ENCODE measurements around the gene PACRG. TPM values are rescaled to one million over a fixed set of nuclear protein-coding genes. Genes with fewer than 3 reads are reported as not detected.

The PACRG gene
- total and polyA plus RNA-seq, 12 donors: 2.1 to 34.6 (median 10.0) TPM

GRCh38 chr6:162998777-162999176 is 271.0 kb downstream of the PACRG start:
- no peaks in the 10 kb centered on the region for H3K36me3 ChIP-seq
- WGBS, 2 donors: 73 to 83% methylated on average over 1 of the region's 1 CpG
- TF ChIP-seq CTCF (IDR thresholded peaks at IDR 0.05): no peak
- no peaks in the 10 kb centered on the region for H3K9me3 ChIP-seq
- ATAC-seq (no peak), DNase-seq (no peak)
- H3K27me3 ChIP-seq: no peaks in the 10 kb centered on the region
- intact Hi-C loops (cut with DNase I): no loop called here
- no peak overlapping the region for H3K4me3 ChIP-seq
- no peak overlapping the region for H3K27ac ChIP-seq
- H3K4me1 ChIP-seq: no peaks in the 10 kb centered on the region

GRCh38 chr6:162999575-163000285 is 272.0 kb downstream of the PACRG start:
- 88 to 93% methylated on average over 5 of the region's 5 CpGs for WGBS, 2 donors

GRCh38 chr6:163001330-163001729 is 273.6 kb downstream of the PACRG start:
- H3K4me3 ChIP-seq: no peak overlapping the region
- H3K27me3 ChIP-seq: no peaks in the 10 kb centered on the region
- 33 to 47% methylated on average over 3 of the region's 3 CpGs for WGBS, 2 donors
- intact Hi-C loops (cut with DNase I): no loop called here
- peak in 1 of 8 donors; percentile 47 for ATAC-seq
- TF ChIP-seq CTCF (IDR thresholded peaks at IDR 0.05): no peak
- no peak for DNase-seq
- no peak overlapping the region for H3K27ac ChIP-seq
- no peaks in the 10 kb centered on the region for H3K9me3 ChIP-seq
- H3K36me3 ChIP-seq: no peaks in the 10 kb centered on the region
- H3K4me1 ChIP-seq: no peaks in the 10 kb centered on the region

More at GRCh38 chr6:162999575-163000285, 272.0 kb downstream of the PACRG start:
- TF ChIP-seq CTCF (IDR thresholded peaks at IDR 0.05): no peak
- ATAC-seq (no peak), DNase-seq (no peak)
- no peaks in the 10 kb centered on the region for H3K4me1 ChIP-seq
- H3K4me3 ChIP-seq: no peak overlapping the region
- intact Hi-C loops (cut with DNase I): no loop called here
- no peaks in the 10 kb centered on the region for H3K36me3 ChIP-seq
- no peak overlapping the region for H3K27ac ChIP-seq
- H3K9me3 ChIP-seq: no peaks in the 10 kb centered on the region
- no peaks in the 10 kb centered on the region for H3K27me3 ChIP-seq

GRCh38 chr6:163008186-163008585 is 280.4 kb downstream of the PACRG start:
- H3K36me3 ChIP-seq: no peaks in the 10 kb centered on the region
- H3K9me3 ChIP-seq: no peaks in the 10 kb centered on the region
- H3K4me3 ChIP-seq: no peak overlapping the region
- no peak for DNase-seq
- no peak for ATAC-seq
- intact Hi-C loops (cut with DNase I): no loop called here
- WGBS, 2 donors: 78 to 80% methylated on average over 6 of the region's 6 CpGs
- no peak overlapping the region for H3K27ac ChIP-seq
- TF ChIP-seq CTCF (IDR thresholded peaks at IDR 0.05): no peak
- no peaks in the 10 kb centered on the region for H3K27me3 ChIP-seq
- H3K4me1 ChIP-seq: no peaks in the 10 kb centered on the region

Measured in heart right ventricle (tissue), 16 donors.